Kidney epithelial cell (primary cell): Measurements from ENCODE around the gene GDE1. TPM values are rescaled to one million over a fixed set of nuclear protein-coding genes. Genes with fewer than 3 reads are reported as not detected.

Source experiments
- DNase-seq: peaks from one replicate; pipeline ENCODE4 v3.0.0-alpha.2; 2010; ENCODE audit warnings: low read depth
- H3K27me3 ChIP-seq: 2 replicates; pipeline ENCODE4 v1.6.0; 2011; ENCODE audit warnings: low read length; ENCODE audit not compliant: control insufficient read depth, insufficient read depth
- H3K36me3 ChIP-seq: 2 replicates; pipeline ENCODE4 v1.5.1; 2011; ENCODE audit warnings: low read length; ENCODE audit not compliant: control insufficient read depth, insufficient read depth
- H3K4me3 ChIP-seq: 2 replicates; pipeline ENCODE4 v1.5.1; 2011; ENCODE audit warnings: low read depth, mild to moderate bottlenecking, control low read depth, low read length
- CTCF ChIP-seq: IDR thresholded peaks from 2 replicates; pipeline ENCODE4 v1.5.1; 2011; ENCODE audit warnings: mild to moderate bottlenecking, moderate library complexity, low read length, control low read depth, inconsistent platforms; ENCODE audit not compliant: insufficient read depth, poor library complexity, severe bottlenecking
- total RNA-seq: library from RNA; depleted of rRNA; stranded (reverse); fragments of >200 nt; gene quantifications from 2 replicates; pipeline ENCODE4 v1.2.3, GENCODE V29; 2015

GDE1 gene
- total RNA-seq, result 81.5 and 81.9 TPM in 2 replicates

GRCh38 chr16:19521471-19522396, at the start of gene GDE1:
TSS of gene GDE1 (minus strand) at chr16:19522098. CDS start at chr16:19521964, 134 bp downstream.
- Histone ChIP-seq H3K4me3 (peak within 1 kb of the TSS; percentile 90), H3K36me3 (no peaks in the 10 kb centered on the region), H3K27me3 (no peaks in the 10 kb centered on the region)
- peak; percentile 42 for TF ChIP-seq CTCF
- peak; percentile 57 for DNase-seq

GRCh38 chr16:19567560-19567959, 45.7 kb upstream of the GDE1 start:
- peaks cover 1% of the 10 kb centered on the region for H3K36me3 ChIP-seq
- TF ChIP-seq CTCF, result no peak
- DNase-seq, result no peak

GRCh38 chr16:19566362-19566761, 44.5 kb upstream of the GDE1 start:
- Histone ChIP-seq H3K36me3 (peaks cover 1% of the 10 kb centered on the region), H3K4me3 (no peak overlapping the region), H3K27me3 (no peaks in the 10 kb centered on the region)
- DNase-seq, result no peak
- TF ChIP-seq CTCF, result no peak

More at GRCh38 chr16:19567560-19567959, 45.7 kb upstream of the GDE1 start:
- no peak overlapping the region for H3K4me3 ChIP-seq
- H3K27me3 ChIP-seq, result no peaks in the 10 kb centered on the region

- no peak for DNase-seq
- Histone ChIP-seq H3K36me3 (peaks cover 1% of the 10 kb centered on the region), H3K4me3 (no peak overlapping the region), H3K27me3 (no peaks in the 10 kb centered on the region)
- no peak for TF ChIP-seq CTCF
Measured at GRCh38 chr16:19563377-19563776, 41.5 kb upstream of the GDE1 start.

- DNase-seq, result no peak
- H3K36me3 ChIP-seq, result no peaks in the 10 kb centered on the region
- no peak for TF ChIP-seq CTCF
- H3K4me3 ChIP-seq, result no peak overlapping the region
- H3K27me3 ChIP-seq, result no peaks in the 10 kb centered on the region
Measured at GRCh38 chr16:19560078-19560477, 38.2 kb upstream of the GDE1 start.
